Mucosa of gallbladder (tissue), 1 donor: ENCODE results near the gene OR14I1. TPM values are rescaled to one million over a fixed set of nuclear protein-coding genes. Genes with fewer than 3 reads are reported as not detected.
"Not testable (repeated sequence)": the region's sequence is repeated elsewhere in the genome, so short reads cannot be mapped to it uniquely, and the experiment has no call there.

Experiments
- DNase-seq: peaks from one replicate; pipeline ENCODE4 v3.0.0-alpha.2; 2020; ENCODE audit warnings: low spot score
- total RNA-seq: library from RNA; stranded (reverse); gene quantifications from one replicate; pipeline ENCODE4 v1.2.1, GENCODE V29; 2021
- donor health status: DM: no; HTN: no; CAD: no.

The OR14I1 gene
- total RNA-seq, 1 donor from 2014 or later = not detected

- DNase-seq = no peak
Observed at GRCh38 chr1:248688527-248689298, 13.9 kb downstream of the OR14I1 start.

GRCh38 chr1:248686815-248687214, 15.8 kb downstream of the OR14I1 start:
- DNase-seq = peak; percentile 30

- no peak for DNase-seq
Observed at GRCh38 chr1:248681651-248682050, 20.9 kb downstream of the OR14I1 start.

GRCh38 chr1:248670003-248670402, 32.6 kb downstream of the OR14I1 start:
- no peak for DNase-seq

GRCh38 chr1:248663453-248664328, 38.9 kb downstream of the OR14I1 start:
- DNase-seq = not testable (repeated sequence)

GRCh38 chr1:248656797-248657196, 45.8 kb downstream of the OR14I1 start:
- not testable (repeated sequence) for DNase-seq

- not testable (repeated sequence) for DNase-seq
Observed at GRCh38 chr1:248655354-248655753, 47.2 kb downstream of the OR14I1 start, which contains the start of gene OR2T27. Gene OR2T27, minus strand, starts transcription at chr1:248655528. Its CDS starts 4,644 bp downstream, at chr1:248650884.

Other genes starting within 250 kb of the OR14I1 start
- gene OR2T3, start 229.4 kb downstream of the OR14I1 start, total RNA-seq = not detected
- not detected for gene OR2T5, start 214.2 kb downstream of the OR14I1 start, total RNA-seq
- not detected for gene OR2G6, start 194.7 kb downstream of the OR14I1 start, total RNA-seq
- not detected for gene OR2T29, start 140.0 kb downstream of the OR14I1 start, total RNA-seq
- not detected for gene OR2T34, start 128.0 kb downstream of the OR14I1 start, total RNA-seq
- gene OR2T10, start 105.1 kb downstream of the OR14I1 start, total RNA-seq = not detected
- gene OR2T11, start 67.7 kb downstream of the OR14I1 start, total RNA-seq = not detected
- gene OR2T35, start 57.5 kb downstream of the OR14I1 start, total RNA-seq = not detected
- gene OR2T27, start 47.2 kb downstream of the OR14I1 start, total RNA-seq = not detected
- not detected for gene LYPD8, start 53.0 kb upstream of the OR14I1 start, total RNA-seq
- 40.0 TPM for gene SH3BP5L, start 123.1 kb upstream of the OR14I1 start, total RNA-seq
- gene ZNF672, start 135.5 kb upstream of the OR14I1 start, total RNA-seq = 41.6 TPM
- gene ZNF692, start 156.3 kb upstream of the OR14I1 start, total RNA-seq = 62.7 TPM
- 16.9 TPM for gene PGBD2, start 203.5 kb upstream of the OR14I1 start, total RNA-seq